ENCODE results near the gene FGG. TPM values are rescaled to one million over a fixed set of nuclear protein-coding genes. Genes with fewer than 3 reads are reported as not detected.

Gene FGG
- total RNA-seq, 1 donor from 2014 or later: not detected

GRCh38 chr4:154609532-154609931 is 2.9 kb downstream of the FGG start:
- no peaks in the 10 kb centered on the region for H3K36me3 ChIP-seq (ENCODE audit: control insufficient read depth, insufficient read depth, low read length)
- DNase-seq (ENCODE audit: low read depth): no peak
- TF ChIP-seq CTCF (IDR thresholded peaks at IDR 0.05; ENCODE audit: insufficient read depth, low read length, poor library complexity, severe bottlenecking): no peak
- no peak overlapping the region for H3K4me3 ChIP-seq (ENCODE audit: low read depth, low read length)
- H3K27me3 ChIP-seq (ENCODE audit: control insufficient read depth, insufficient read depth, low read length): no peaks in the 10 kb centered on the region

- H3K4me3 ChIP-seq (ENCODE audit: low read depth, low read length): no peak overlapping the region
Measured at GRCh38 chr4:154608361-154609252, 3.8 kb downstream of the FGG start.

GRCh38 chr4:154606728-154607723 is 5.4 kb downstream of the FGG start:
- no peak for TF ChIP-seq CTCF (IDR thresholded peaks at IDR 0.05; ENCODE audit: insufficient read depth, low read length, poor library complexity, severe bottlenecking)
- DNase-seq (ENCODE audit: low read depth): no peak
- no peak overlapping the region for H3K4me3 ChIP-seq (ENCODE audit: low read depth, low read length)
- no peaks in the 10 kb centered on the region for H3K27me3 ChIP-seq (ENCODE audit: control insufficient read depth, insufficient read depth, low read length)
- no peaks in the 10 kb centered on the region for H3K36me3 ChIP-seq (ENCODE audit: control insufficient read depth, insufficient read depth, low read length)

More at GRCh38 chr4:154608361-154609252, 3.8 kb downstream of the FGG start:
- Histone ChIP-seq H3K36me3 (ENCODE audit: control insufficient read depth, insufficient read depth, low read length) (no peaks in the 10 kb centered on the region), H3K27me3 (ENCODE audit: control insufficient read depth, insufficient read depth, low read length) (no peaks in the 10 kb centered on the region)
- DNase-seq (ENCODE audit: low read depth): no peak
- no peak for TF ChIP-seq CTCF (IDR thresholded peaks at IDR 0.05; ENCODE audit: insufficient read depth, low read length, poor library complexity, severe bottlenecking)

- Histone ChIP-seq H3K36me3 (ENCODE audit: control insufficient read depth, insufficient read depth, low read length) (no peaks in the 10 kb centered on the region), H3K27me3 (ENCODE audit: control insufficient read depth, insufficient read depth, low read length) (no peaks in the 10 kb centered on the region), H3K4me3 (ENCODE audit: low read depth, low read length) (no peak overlapping the region)
- no peak for DNase-seq (ENCODE audit: low read depth)
- no peak for TF ChIP-seq CTCF (IDR thresholded peaks at IDR 0.05; ENCODE audit: insufficient read depth, low read length, poor library complexity, severe bottlenecking)
Measured at GRCh38 chr4:154604696-154605200, 7.7 kb downstream of the FGG start.

DNA sequence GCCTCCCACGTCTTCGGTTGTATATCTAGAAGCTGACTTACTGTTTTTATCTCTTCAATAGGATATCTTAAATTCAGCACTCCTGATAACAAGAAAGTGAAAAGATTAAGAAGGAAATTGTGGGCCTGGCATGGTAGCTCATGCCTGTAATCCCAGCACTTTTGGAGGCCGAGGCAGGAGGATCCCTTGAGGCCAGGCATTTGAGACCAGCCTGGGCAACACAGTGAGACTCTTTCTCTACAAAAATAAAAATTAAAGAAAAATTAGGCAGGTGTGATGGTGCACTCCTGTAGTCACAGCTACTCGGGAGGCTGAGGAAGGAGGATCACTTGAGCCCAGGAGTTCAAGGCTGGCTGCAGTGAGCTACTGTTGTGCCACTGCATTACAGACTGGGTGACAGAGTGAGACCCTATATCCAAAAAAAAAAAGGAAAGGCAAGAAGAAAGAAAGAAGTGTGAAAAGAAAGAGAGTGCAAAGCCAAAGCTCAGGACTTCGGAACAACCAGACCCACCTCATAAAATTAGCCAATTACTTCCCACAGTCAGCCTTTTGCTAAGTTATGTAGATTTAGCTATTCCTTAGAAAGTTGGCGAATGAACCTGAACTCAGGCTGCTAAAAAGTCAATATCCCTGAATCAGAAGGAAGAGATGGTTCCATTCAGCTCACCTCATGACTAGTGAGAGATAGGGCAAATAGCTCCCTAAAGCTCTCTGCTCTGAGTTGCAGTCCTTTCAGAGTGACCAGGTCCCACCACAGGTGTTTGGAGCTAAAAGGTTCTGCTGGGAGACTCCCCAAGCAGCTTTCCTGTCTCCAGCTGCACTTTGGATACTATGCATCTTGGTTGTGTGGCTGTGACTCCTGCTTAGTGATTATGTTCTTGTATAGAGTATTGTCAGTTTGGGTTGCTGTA is 9.2 kb downstream of the FGG start:
- TF ChIP-seq CTCF (IDR thresholded peaks at IDR 0.05; ENCODE audit: insufficient read depth, low read length, poor library complexity, severe bottlenecking): no peak
- Histone ChIP-seq H3K27me3 (ENCODE audit: control insufficient read depth, insufficient read depth, low read length) (no peaks in the 10 kb centered on the region), H3K4me3 (ENCODE audit: low read depth, low read length) (no peak overlapping the region), H3K36me3 (ENCODE audit: control insufficient read depth, insufficient read depth, low read length) (no peaks in the 10 kb centered on the region)
- DNase-seq (ENCODE audit: low read depth): no peak

All from kidney epithelial cell (primary cell).